ENCODE data around the gene EEPD1.

DNA sequence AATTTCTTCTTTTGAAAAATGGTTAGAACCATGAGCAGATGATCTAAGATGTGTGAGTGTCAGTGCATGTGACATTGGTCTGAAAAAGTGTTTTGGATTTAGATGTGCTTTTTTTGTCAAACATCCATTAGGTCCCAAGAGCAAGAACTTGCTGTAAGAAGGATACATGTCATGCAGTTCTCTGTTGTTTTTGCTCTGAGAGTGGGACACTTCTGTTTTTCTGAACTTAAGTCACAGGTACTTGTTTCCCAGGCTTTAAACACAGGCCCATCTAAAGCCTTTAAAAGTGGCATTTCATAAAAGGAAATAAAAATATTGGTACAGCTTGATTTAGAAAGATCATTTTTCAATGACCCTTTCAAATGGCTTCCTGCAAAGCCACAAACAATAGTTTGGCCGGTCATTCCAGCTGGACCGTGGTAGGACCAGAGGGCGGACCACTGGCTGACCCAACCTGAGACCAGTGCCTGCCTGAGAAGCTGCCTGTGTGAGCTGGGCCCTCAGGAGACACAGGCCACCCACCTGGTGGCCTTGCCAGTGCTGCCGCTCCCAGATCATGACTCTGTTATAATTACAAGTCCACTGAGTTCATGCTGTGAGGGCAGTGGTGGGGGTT lies 92.7 kb downstream of the EEPD1 start:
- no peak for TF ChIP-seq POLR2AphosphoS5 (IDR thresholded peaks at IDR 0.05; ENCODE audit: low read depth, low read length)
- TF ChIP-seq, protein P1, sequence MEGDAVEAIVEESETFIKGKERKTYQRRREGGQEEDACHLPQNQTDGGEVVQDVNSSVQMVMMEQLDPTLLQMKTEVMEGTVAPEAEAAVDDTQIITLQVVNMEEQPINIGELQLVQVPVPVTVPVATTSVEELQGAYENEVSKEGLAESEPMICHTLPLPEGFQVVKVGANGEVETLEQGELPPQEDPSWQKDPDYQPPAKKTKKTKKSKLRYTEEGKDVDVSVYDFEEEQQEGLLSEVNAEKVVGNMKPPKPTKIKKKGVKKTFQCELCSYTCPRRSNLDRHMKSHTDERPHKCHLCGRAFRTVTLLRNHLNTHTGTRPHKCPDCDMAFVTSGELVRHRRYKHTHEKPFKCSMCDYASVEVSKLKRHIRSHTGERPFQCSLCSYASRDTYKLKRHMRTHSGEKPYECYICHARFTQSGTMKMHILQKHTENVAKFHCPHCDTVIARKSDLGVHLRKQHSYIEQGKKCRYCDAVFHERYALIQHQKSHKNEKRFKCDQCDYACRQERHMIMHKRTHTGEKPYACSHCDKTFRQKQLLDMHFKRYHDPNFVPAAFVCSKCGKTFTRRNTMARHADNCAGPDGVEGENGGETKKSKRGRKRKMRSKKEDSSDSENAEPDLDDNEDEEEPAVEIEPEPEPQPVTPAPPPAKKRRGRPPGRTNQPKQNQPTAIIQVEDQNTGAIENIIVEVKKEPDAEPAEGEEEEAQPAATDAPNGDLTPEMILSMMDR (IDR thresholded peaks at IDR 0.05) = no peak

Data from Panc1 (cell line).